Measurements from ENCODE around the gene RDH14. TPM values are rescaled to one million over a fixed set of nuclear protein-coding genes. Genes with fewer than 3 reads are reported as not detected.

Gene RDH14
- total RNA-seq, 1 experiment from 2014 or later, result 17.0 TPM

DNA sequence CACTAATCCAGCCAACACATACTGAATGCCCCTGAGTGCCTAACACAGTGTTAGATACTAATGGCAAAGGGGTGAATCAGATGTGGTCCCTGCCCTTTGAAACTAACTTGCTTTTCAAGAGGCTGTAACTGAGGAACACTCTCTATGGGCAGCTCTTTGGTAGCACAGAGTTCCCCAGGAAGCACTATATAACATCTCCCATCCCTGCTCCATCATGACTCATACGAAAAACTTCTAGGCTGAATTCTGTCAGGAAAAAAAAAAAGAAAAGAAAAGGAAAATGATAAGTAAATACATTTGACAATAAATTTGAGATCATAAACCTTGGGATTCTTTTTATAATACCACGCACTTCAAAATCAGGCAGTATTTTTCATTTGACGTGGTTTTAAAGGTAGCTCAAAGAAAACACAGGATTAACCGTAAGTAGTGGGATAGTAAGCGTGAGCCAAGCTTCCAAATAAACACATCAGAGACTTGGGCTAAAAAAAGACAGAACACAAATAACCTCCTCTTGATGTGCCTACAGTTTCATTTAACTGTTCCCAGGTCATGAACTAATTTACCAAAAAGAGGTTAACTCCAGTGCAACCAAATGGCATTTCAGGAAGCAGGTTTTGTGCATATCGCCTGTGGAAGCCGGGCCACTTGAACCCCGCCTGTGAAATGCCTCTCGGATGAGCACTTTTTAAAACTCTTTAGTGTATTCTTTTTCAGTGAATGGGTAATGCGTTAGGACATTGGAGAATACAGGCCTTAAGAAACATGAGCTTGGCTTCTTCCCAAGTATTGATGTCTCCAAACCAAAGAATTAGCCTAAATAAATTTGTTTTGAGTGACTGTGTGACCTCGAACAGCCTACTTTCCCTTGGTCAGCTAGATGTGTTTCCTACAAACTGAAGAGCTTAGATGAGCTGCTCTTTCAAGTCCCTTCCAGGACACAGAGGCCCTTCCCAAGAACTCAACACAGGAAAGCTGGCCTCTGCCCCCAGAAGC lies 42.0 kb downstream of the RDH14 start:
- H3K27me3 Mint-ChIP-seq (ENCODE audit: insufficient read depth, unreplicated experiment), result peaks cover 3% of the 10 kb centered on the region
- no peak for DNase-seq
- H3K4me3 ChIP-seq (ENCODE audit: low read depth, low read length), result no peak overlapping the region
- TF ChIP-seq, protein P1, sequence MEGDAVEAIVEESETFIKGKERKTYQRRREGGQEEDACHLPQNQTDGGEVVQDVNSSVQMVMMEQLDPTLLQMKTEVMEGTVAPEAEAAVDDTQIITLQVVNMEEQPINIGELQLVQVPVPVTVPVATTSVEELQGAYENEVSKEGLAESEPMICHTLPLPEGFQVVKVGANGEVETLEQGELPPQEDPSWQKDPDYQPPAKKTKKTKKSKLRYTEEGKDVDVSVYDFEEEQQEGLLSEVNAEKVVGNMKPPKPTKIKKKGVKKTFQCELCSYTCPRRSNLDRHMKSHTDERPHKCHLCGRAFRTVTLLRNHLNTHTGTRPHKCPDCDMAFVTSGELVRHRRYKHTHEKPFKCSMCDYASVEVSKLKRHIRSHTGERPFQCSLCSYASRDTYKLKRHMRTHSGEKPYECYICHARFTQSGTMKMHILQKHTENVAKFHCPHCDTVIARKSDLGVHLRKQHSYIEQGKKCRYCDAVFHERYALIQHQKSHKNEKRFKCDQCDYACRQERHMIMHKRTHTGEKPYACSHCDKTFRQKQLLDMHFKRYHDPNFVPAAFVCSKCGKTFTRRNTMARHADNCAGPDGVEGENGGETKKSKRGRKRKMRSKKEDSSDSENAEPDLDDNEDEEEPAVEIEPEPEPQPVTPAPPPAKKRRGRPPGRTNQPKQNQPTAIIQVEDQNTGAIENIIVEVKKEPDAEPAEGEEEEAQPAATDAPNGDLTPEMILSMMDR (IDR thresholded peaks at IDR 0.05; ENCODE audit: insufficient read depth in 1 of 2, low read depth in 1 of 2, low read length in 1 of 2, severe bottlenecking in 1 of 2, unreplicated experiment in 1 of 2), result no peak
- H3K9me3 ChIP-seq, result no peaks in the 10 kb centered on the region
- intact Hi-C loops (cut with micrococcal nuclease; ENCODE audit: unreplicated experiment), result no loop called here
- no peak overlapping the region for H3K4me3 Mint-ChIP-seq (ENCODE audit: unreplicated experiment)
- BruUV-seq (replicated peaks), result no TSS peak
- ChIA-PET POLR2A (interaction anchor here (0.5 kb wide), 1 partner anchor 52 kb away, joined by 3 read pairs; no protein-coding TSS in a partner anchor), CTCF (interaction anchor here (0.6 to 0.7 kb wide), 2 partner anchors 34 to 1472 kb away, joined by 3 to 4 read pairs; no protein-coding TSS in a partner anchor)
- no peaks in the 10 kb centered on the region for H3K36me3 Mint-ChIP-seq (ENCODE audit: insufficient read depth, unreplicated experiment)
- no peaks in the 10 kb centered on the region for H3K4me1 Mint-ChIP-seq (ENCODE audit: low read depth, unreplicated experiment)
- no peaks in the 10 kb centered on the region; the same call in 1 of the 2 replicates for H3K36me3 ChIP-seq (ENCODE audit: control insufficient read depth, insufficient read depth, low read length)
- 0 out of 2 replicates have a peak, but pooled peaks cover 4% of the 10 kb centered on the region for H3K4me1 ChIP-seq
- H3K27me3 ChIP-seq (replicated peaks; ENCODE audit: control insufficient read depth, insufficient read depth, low read length), result no peaks in the 10 kb centered on the region
- no peaks in the 10 kb centered on the region for H3K9me3 Mint-ChIP-seq (ENCODE audit: unreplicated experiment)
- H3K27ac Mint-ChIP-seq (ENCODE audit: unreplicated experiment), result no peak overlapping the region

GRCh38 chr2:18517386-18517785 lies 43.1 kb downstream of the RDH14 start:
- intact Hi-C loops (cut with micrococcal nuclease; ENCODE audit: unreplicated experiment), result no loop called here
- POLR2A ChIA-PET, result interaction anchor here (0.5 kb wide), 1 partner anchor 53 kb away, joined by 3 read pairs; no protein-coding TSS in a partner anchor
- CTCF ChIA-PET, result interaction anchor here (0.6 to 0.7 kb wide), 2 partner anchors 35 to 1471 kb away, joined by 3 to 4 read pairs; no protein-coding TSS in a partner anchor

DNA sequence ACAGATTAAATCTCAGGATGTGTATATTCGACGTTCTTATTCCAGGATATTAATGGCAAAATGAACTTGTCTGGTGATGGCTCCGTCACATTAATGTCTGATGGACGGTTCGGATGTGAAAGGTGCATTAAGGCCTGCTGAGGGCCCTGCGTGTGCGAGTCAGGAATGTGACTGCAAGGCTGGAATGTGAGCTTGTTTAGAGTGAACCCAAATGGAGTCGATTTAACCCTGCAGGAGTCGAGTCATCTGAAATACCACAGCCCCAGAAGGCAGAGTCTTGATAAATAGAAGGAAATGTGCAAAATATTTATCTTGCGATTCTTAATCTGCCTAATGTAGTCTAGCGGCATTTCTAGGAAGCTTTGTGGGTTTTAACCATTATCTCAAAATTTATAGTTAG lies 44.3 kb downstream of the RDH14 start:
- H3K36me3 ChIP-seq (ENCODE audit: control insufficient read depth, insufficient read depth, low read length), result no peaks in the 10 kb centered on the region; the same call in 1 of the 2 replicates
- Mint-ChIP-seq H3K36me3 (ENCODE audit: insufficient read depth, unreplicated experiment) (no peaks in the 10 kb centered on the region), H3K4me3 (ENCODE audit: unreplicated experiment) (no peak overlapping the region), H3K9me3 (ENCODE audit: unreplicated experiment) (no peaks in the 10 kb centered on the region), H3K27me3 (ENCODE audit: insufficient read depth, unreplicated experiment) (peaks cover 3% of the 10 kb centered on the region), H3K27ac (ENCODE audit: unreplicated experiment) (no peak overlapping the region), H3K4me1 (ENCODE audit: low read depth, unreplicated experiment) (no peaks in the 10 kb centered on the region)
- no peaks in the 10 kb centered on the region for H3K9me3 ChIP-seq
- no peaks in the 10 kb centered on the region for H3K27me3 ChIP-seq (replicated peaks; ENCODE audit: control insufficient read depth, insufficient read depth, low read length)
- H3K4me3 ChIP-seq (ENCODE audit: low read depth, low read length), result no peak overlapping the region
- CTCF ChIA-PET, result no interaction called here
- TF ChIP-seq, protein P1 (IDR thresholded peaks at IDR 0.05; ENCODE audit: insufficient read depth in 1 of 2, low read depth in 1 of 2, low read length in 1 of 2, severe bottlenecking in 1 of 2, unreplicated experiment in 1 of 2), result no peak
- no TSS peak for BruUV-seq (replicated peaks)
- intact Hi-C loops (cut with micrococcal nuclease; ENCODE audit: unreplicated experiment), result no loop called here
- no peaks in the 10 kb centered on the region for H3K4me1 ChIP-seq
- DNase-seq, result no peak
- POLR2A ChIA-PET, result no interaction called here

More at GRCh38 chr2:18517386-18517785, 43.1 kb downstream of the RDH14 start:
- Histone ChIP-seq H3K9me3 (no peaks in the 10 kb centered on the region), H3K36me3 (ENCODE audit: control insufficient read depth, insufficient read depth, low read length) (no peaks in the 10 kb centered on the region; the same call in 1 of the 2 replicates), H3K27me3 (replicated peaks; ENCODE audit: control insufficient read depth, insufficient read depth, low read length) (no peaks in the 10 kb centered on the region), H3K4me3 (ENCODE audit: low read depth, low read length) (no peak overlapping the region), H3K4me1 (0 out of 2 replicates have a peak, but pooled peaks cover 2% of the 10 kb centered on the region)
- TF ChIP-seq, protein P1 (IDR thresholded peaks at IDR 0.05; ENCODE audit: insufficient read depth in 1 of 2, low read depth in 1 of 2, low read length in 1 of 2, severe bottlenecking in 1 of 2, unreplicated experiment in 1 of 2), result no peak
- H3K4me1 Mint-ChIP-seq (ENCODE audit: low read depth, unreplicated experiment), result no peaks in the 10 kb centered on the region
- H3K36me3 Mint-ChIP-seq (ENCODE audit: insufficient read depth, unreplicated experiment), result no peaks in the 10 kb centered on the region
- no peak for DNase-seq
- H3K27me3 Mint-ChIP-seq (ENCODE audit: insufficient read depth, unreplicated experiment), result peaks cover 3% of the 10 kb centered on the region
- H3K4me3 Mint-ChIP-seq (ENCODE audit: unreplicated experiment), result no peak overlapping the region
- no peaks in the 10 kb centered on the region for H3K9me3 Mint-ChIP-seq (ENCODE audit: unreplicated experiment)
- H3K27ac Mint-ChIP-seq (ENCODE audit: unreplicated experiment), result no peak overlapping the region
- no TSS peak for BruUV-seq (replicated peaks)

Data from Caco-2 (cell line).